Stimulated activated CD4-positive, alpha-beta T cell treated with anti-CD3 and anti-CD28 coated beads, Interleukin-2, amount 100 ng/mL, for 48 hours (primary cell): ENCODE results near the gene CCDC13.

Experiments used
- DNase-seq, 2 donors: peaks; one replicate each; pipeline ENCODE4 v3.0.0-alpha.2; 2020

CCDC13 gene

DNA sequence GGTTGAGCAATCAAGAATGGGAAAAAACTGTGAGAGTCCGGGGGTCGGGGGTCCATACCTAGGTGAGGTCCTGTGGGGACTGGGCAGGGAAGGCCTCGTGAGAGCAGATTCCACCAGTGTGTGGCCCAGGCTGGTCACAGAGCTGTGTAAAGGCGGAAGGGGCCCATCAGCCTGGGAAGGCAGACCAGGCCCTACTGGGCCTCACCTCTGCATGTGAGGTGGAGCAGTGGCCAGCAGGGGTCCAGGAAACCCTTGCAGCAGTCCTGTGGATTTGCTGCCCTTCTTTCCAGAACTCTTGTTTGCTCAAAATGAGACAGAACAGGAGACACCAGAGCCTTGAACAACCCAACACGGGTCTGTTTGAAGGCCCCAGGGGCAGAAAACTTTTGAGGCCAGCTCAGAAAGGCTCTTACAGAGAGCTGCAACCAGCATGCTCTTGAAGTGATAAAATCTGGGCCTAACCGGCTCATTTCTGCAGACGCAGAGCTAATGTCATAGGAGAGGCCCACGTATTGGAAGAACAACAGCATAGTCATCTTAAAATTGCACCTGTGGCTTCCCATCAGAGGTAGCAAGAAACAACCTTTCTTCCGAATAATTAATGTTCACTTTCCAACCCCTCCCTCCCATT lies 40.1 kb downstream of the CCDC13 start:
- DNase-seq = no peak

DNA sequence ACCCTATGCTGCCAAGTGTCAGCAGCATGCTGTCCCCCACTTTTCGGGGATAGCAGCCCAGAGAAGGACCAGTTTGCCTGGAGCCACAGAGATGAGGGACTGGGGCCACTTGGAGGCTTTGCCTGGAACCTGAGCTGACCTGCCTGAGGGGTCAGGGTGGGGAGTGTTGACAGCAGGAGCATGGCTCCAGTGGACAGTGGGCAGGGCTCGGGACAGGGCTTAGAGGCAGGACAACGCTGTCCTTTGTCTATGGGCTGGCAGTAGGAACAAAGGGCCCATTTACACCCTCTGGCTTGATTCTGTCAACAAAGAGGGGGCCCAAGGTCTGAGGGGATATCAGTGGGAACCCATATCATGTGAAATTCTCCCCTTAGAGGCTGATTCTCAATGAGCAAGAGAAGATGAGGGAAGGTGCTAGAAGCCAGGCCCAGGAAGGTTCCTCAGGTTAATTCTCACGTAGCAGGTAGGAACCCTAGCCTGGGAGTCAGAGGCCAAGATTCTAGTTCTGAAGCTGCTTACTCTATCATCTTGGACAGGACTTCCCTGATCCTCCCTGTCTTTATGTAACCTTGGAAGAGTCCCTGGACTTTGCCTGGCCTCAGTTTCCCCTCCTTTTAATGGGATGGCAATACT lies 40.7 kb downstream of the CCDC13 start:
- DNase-seq = no peak

DNA sequence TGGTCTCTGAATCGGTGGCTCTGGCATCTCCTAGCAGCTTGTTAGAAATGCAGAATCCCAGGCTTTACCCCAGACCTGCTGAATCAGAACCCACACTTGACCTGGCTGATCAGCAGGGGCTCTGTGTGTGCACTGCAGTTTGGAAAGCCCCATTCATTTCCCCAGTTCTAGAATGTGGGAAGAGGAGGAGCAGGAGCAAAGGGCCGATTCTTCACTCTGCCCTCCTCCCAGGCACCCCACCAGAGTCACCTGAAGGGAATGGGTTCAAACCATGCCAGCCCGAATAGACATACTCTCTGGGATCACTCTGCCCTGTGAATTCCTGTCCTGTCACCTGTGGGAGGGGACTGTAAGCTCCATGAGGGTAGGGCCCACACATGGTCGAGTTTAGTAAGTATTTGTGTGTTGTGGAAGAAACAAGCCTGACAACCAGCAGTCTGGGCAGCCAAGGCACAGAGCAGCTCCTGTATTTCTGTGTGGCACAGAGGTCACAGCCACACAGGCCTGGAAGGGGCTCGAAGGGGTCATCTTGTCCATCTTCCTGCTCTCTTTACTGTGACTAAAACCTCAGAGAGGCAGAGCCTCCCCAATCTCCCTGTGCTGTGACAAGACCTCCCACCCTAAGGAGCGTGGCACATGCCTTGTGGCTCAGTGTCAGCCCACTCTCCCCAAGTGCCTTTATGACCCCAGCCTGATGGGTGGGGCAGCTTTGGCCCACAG lies 41.4 kb downstream of the CCDC13 start:
- no peak for DNase-seq

DNA sequence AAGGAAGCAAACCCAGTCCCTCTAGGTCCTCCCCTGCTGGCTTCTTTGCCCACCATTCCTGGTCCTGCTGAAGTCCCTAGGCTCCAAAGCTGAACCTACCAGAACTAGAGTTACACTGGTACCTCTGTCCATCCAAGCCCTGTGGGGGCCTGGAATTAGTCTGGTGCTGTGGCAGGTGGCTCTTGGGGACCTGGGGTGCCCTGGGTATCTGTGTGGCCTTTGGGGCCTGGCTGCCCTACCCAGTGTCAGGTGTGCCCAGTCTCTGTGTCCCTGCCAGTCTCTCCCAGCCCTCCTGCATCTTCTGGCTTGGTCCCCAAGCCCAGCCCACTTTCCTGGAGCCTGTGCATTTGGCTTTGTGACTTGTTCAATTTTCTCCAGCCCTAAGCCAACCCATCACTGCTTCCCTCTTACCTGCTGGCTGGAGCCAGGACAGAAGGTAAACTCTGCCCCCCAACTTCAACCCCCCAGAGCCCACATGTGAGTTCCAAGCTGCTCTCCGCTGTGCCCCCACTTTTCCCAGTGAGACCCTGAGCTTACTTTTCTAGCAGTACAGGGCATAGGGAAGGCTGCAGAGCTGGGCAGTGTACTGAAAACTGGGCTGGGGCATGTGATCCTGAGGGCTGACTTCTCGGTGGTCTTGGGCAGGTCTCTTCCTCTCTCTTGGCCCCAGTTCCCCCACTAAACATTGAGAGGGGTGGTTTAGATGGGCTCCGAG lies 42.2 kb downstream of the CCDC13 start:
- no peak for DNase-seq

DNA sequence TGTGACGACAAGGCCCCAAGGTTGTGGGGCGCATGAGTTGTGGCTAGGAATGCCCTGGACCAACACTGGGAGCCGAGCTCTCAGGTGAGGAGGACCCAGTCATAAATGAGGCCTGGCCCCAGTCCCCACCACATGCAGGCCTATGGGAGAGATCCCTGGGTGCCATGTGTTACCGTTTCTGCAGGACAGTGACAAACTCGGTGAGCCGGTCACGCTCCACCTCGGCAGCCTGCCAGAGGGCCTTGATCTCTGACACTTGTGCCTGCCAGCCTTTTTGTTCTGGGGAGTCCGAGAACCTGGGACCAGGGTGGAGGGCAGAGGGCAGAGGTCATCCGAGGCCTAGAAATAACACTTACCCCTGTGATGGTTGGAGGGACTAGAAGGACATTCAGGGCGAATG lies 42.8 kb downstream of the CCDC13 start:
- DNase-seq = no peak

DNA sequence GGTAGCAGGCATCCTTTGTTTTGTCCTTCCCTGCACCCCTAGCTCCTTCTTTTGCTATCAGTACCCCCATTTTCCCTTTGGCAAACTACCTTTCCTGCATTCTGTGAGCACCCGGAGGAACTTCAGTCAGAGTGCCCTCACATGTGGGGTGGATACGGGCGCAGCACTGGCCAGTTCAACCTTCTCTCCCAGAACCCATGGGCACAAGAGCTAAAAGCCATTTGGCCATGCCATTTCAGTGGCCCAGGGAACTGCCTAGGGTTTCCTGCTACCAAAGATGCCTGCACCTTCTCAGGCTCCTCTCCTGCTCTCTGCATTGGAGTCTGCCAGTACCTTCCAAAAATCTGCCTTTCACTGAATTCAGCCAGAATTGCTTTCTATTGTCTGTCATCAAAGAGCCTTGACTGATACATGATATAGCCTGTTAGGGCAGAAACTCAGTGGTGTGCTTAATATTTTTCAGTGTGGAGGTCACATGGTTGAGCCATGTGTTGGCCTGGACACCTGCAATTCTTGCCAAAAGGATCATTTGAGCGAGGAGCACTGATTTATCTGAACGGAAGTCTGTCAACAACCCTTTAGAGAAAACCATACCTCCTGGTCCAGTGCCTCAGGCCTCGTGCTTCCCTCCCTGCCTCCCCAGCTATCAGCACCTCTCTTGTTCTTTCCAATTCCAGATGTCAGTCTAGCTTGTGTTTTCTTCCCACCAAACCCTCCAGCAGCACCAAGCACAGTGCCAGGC lies 43.5 kb downstream of the CCDC13 start:
- DNase-seq = no peak

DNA sequence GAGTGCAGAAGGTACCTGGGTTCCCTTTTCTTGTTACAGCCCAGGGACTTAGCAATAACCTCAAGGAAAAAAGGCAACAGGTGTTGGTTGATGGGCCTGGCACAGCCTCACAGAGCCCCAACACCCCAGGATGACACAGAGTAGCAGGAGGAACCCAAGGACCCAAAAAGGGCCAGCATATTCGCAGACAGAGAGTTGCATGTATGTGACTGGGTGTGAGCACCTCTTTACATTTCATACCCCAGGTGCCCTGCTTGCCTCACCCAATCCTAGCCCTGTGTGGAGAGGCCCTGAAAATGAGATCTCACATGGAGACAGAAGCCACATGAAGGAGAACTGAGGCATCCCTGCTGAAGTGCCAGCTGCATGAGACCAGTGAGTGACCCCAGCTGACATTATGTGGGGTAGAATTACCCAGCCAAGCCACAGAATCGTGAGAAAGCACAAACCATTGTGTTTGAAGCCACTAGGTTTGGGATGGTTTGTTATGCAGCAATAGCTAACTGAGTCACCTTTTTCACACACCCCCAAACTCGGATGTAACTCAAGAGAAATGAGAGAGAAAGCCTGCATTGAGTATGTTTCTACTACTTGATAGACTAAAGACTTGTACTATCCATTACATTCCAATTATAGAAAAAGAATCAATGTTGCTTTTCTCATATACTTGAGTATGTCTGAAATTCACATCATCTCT lies 44.2 kb downstream of the CCDC13 start:
- DNase-seq = no peak

DNA sequence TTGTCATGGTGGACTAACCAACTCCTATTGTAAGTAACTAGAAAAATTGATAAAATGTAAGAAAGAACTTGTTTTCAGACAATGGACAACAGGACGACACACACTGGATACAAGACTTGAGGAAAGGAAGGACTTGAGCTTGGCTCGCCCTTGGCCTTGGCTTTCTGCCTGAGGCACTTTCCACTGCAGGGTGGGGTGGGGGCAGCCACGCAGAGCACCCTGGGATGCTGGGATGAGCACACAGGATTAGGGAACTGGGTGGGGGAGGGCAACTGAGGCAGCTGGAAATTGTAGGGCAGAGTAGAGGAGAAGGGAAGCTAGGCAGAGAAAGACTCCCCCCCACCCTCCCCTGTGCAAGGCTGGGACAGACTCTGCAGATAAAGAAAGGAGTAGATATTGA lies 45.0 kb downstream of the CCDC13 start:
- DNase-seq = no peak

DNA sequence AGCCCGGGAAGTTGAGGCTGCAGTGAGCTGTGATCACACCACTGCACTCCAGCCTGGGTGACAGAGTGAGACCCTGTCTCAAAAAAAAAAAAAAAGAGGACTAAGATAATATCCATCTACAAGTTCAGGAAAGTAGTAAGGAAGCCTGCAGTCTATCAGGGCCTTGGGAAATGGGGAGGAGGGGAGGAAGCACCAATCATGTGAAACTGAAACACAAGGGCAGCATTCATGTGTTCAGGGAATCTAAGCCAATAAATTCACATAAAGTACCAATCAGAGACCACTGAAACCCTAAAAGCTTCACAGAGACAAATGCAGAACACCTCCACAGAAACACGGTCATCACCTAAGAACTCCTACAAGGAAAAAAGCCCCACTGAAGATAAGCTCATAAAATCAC lies 47.6 kb downstream of the CCDC13 start:
- DNase-seq = no peak

DNA sequence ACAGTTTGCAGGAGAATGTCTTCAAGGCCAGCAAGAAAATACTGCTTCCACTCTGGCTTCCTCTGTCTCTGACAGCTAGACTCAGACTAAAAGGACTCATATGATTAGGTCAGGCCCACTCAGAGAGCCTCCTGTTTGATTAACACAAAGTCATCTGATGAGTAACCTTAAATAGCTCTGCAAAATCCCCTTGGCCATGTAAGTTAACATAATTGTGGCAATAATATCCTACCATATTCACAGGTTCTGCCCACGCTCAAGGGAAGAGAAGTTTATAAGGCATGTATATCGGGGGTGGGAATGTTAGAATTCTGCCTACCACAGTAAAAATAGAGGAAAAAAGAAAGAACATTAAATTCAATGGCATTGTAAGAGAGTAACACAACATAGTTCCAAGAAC lies 49.8 kb downstream of the CCDC13 start:
- no peak for DNase-seq
